CD4-positive, alpha-beta T cell treated with Interleukin-10 for 1 hour (primary cell): Measurements from ENCODE around the gene ALOX12B.
"Not testable (repeated sequence)": the region's sequence is repeated elsewhere in the genome, so short reads cannot be mapped to it uniquely, and the experiment has no call there.

Experiments used
- DNase-seq: peaks from one replicate; pipeline ENCODE4 v3.0.0-alpha.2; 2020

ALOX12B gene

GRCh38 chr17:8041979-8042378 lies 45.5 kb downstream of the ALOX12B start:
- DNase-seq: no peak

DNA sequence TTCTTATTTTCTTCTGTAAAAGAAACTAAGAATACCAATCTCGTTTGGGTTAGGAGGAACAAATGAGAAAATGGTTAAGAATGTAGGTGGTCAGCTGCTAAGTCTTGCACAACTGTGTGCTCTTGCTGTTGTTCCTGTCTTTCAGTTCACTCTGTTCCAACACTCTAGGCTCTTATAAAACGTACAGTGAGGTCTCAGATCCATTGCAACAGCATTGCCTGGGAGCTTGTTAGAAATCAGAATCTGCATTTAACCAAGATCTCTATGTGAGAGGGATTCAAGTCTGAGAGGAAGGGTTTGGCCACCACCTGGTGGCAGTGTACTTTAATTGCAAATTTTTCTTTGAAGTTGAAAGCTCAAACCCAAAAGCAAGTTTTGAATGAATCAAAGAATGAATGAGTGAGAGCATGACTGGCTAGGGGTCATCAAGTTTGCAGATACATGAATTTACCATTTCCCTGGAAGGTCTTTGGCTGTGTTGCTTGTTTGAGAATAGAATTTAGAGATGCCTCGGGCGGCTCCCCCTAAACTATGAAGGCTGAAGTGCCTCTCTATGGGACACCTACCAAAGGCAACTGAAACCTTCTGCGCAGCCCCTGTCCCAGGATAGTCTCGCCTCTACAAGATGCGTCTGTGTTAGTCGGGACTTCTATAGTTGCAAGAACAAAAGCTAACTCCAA lies 46.1 kb downstream of the ALOX12B start:
- DNase-seq: peak; percentile 59

DNA sequence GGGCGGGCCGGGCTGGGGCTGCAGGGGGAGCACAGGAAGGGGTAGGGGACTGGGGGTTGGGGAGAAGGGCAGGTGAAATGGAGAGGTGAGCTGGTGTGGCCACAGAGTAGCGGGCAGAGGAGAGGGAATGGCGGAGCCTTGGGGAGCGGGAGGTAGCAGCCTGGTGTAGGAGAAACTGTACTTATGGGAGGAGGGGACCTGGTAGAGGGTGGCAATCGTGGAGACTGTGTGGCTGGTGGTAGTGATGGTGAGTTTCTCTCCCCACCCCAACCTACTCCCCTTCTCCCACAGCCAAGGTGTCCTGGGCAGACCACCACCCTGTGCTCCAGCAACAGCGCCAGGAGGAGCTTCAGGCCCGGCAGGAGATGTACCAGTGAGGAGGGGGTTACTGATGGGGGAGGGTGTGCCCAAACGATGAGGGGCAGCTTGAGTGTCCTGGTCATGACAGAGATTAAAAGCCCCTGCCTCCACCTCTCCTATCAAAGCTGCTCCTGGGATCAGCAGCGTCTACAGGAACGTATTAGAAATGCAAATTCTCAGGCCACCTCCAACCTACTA lies 47.8 kb downstream of the ALOX12B start:
- no peak for DNase-seq

DNA sequence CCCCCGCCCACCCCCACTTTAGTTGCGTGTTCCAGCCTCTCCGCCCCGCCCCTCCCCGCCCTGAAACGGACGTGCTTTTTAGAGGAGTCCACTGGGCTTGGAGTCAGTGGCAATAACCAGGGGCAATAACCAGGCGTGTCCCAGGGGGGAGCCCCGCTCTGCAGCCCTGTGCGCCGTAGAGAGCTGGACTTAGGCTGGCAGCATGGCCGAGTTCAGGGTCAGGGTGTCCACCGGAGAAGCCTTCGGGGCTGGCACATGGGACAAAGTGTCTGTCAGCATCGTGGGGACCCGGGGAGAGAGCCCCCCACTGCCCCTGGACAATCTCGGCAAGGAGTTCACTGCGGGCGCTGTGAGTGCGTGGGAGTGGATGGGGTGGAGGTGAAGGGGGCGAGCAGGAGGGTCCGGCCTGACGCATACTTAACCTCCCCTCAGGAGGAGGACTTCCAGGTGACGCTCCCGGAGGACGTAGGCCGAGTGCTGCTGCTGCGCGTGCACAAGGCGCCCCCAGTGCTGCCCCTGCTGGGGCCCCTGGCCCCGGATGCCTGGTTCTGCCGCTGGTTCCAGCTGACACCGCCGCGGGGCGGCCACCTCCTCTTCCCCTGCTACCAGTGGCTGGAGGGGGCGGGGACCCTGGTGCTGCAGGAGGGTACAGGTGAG lies 48.4 kb downstream of the ALOX12B start, which contains the start of gene ALOX15B:
TSS of gene ALOX15B (plus strand) at position 106 of the 657 bp plus-strand sequence. CDS start at position 203, 97 bp downstream.
- no peak for DNase-seq

DNA sequence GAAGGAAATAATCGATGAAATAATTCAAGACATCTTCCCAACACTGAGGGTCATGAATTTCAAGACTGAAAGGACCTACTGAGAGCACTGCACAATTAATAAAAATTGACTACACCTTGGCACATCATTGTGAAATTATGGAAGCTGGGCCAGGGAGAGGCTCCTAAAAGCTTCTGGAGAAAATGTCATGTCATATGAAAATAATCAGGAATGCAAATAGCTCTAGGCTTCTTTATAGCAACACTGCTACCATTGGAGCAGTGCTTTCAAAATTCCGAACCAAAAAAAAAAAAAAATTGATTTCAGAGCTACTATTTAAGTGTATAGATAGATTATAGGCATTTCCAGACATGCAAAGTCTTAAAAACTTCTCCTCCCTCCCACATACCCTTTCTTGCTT lies 55.1 kb downstream of the ALOX12B start:
- no peak for DNase-seq

- DNase-seq: no peak
Observed at GRCh38 chr17:8031950-8032349, 55.6 kb downstream of the ALOX12B start.

DNA sequence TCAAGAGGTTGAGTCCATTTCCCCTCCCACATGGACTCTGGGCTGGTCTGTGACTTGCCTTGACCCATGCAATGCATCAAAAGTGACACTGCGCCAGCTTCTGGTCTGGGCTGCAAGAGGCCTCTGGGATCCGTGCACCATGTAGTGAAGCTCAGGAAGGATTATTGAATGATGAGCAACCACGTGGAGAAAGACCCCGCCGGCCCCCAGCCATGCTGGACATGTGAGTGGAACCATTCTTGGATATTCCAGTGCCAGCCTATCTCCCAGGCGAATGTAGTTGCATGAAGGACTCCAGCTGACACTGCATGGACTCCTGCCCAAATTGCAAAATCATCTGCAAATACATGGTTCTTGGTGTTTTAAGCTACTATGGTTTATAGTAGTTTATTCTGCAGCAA lies 56.3 kb downstream of the ALOX12B start:
- DNase-seq: no peak

GRCh38 chr17:8029121-8029520 lies 58.4 kb downstream of the ALOX12B start:
- DNase-seq: no peak

DNA sequence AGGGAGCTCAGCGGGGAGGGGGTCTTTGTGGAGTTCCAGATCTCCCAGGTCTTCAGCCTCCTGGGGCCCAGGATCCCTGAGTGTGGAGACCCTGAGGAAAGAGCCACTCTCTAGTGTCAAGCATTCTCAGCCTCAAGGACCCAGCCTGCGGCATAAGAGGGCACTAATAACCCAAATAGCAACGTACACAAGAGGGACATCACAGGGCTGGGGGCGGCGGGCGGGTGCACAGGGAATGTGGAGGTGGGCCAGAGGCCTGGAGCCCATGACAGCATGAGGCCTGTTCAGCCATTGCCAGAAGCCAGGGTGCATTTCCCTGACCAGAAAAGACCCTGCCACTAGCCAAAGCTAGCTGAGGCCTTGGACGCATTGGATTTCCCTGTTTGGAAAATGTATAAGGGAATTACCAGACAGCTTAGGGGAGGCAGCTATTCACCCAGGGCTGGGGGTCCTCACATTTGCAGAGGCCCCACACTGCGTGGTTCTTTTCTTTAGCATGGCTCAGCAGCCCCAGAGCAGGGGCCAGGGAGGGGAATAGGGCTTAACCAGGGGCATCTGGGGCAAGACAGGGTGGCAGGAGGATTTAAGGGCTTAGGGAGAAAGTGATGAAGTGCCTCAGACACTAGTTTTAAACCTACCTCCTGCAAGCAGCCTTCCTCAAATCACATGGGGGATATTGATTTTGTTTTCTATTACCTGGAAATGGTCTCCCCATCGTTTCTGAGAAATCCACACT lies 62.2 kb downstream of the ALOX12B start:
- no peak for DNase-seq

DNA sequence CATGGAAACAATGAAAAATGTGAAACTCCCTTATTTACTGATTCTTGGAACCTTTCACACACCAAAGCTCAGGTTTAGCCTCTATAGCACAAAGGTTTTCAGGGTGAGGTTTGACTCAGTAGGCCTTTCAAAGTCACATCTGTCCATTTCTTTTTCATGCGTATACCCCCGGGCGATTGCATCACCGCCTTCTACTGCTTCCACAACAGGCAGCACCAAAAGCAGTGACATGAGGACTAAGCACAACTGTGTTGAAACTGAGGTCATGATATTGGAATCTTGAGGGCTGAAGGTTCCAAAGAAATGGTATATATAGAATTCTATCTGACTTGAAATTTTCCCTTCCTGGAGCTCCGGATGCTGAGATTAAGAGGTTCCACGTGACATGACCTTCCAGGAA lies 63.4 kb downstream of the ALOX12B start:
- DNase-seq: not testable (repeated sequence)
